NK-92 (cell line): ENCODE results near the gene PSMD13.
"Not testable (repeated sequence)": the region's sequence is repeated elsewhere in the genome, so short reads cannot be mapped to it uniquely, and the experiment has no call there.

Source experiments
- DNase-seq: peaks from one replicate; lab custom pipeline; 2025; ENCODE audit not compliant: unreplicated experiment; lab: John Stamatoyannopoulos, UW

The PSMD13 gene

DNA sequence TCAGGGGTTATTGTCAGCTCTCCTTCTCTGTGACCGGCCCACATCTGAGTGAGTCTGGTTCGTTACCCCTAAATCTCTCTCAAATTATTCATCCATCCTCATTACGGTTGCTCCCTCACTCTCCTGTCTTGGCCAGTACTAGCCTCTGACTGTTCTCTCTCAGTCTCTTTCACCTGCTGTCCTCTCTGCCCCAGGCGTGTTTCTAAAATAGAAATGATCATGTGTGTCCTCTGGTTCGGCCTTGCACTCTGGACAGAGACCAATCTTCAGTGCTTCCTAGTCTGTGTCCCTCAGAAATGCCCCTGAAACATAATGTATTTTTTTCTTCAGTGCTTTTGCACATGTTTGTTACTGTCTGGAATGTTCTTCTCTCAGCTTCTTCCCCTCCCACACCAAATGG is 4.9 kb downstream of the PSMD13 start:
- no peak for DNase-seq

DNA sequence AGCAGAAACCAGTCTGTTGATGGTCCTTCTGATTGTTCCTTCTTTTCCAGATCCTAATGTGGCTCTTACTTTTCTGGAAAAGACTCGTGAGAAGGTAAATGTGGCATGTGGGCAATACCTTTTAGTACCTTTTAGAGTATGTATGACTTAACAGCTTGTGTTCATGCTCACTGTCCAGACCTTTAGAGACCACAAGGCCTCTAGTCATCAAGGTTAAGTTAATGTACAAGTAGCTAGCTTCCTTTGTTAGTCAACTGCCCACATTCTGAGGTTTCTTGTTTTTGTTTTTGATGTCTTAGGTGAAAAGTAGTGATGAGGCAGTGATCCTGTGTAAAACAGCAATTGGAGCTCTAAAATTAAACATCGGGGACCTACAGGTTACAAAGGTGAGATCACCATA is 7.6 kb downstream of the PSMD13 start:
- no peak for DNase-seq

DNA sequence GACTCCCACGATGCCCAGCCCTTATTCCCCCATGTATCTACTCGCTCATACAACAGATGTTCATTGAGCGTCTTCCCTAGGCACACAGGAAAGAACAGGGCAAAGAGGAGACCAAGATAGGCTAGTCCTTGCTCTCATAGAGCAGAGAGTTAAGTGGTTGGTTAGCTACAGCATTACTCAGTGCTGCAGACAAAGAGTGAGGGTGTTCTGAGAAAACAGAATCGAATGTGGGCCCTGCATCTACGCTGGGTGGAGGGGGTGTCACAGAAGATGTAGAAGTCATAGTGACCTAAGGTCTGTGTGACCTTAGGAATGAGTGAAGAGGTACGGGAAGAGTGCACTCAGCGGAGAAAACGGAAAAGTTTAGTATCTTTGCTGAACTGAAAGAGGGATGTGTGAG is 12.3 kb downstream of the PSMD13 start:
- DNase-seq = no peak

DNA sequence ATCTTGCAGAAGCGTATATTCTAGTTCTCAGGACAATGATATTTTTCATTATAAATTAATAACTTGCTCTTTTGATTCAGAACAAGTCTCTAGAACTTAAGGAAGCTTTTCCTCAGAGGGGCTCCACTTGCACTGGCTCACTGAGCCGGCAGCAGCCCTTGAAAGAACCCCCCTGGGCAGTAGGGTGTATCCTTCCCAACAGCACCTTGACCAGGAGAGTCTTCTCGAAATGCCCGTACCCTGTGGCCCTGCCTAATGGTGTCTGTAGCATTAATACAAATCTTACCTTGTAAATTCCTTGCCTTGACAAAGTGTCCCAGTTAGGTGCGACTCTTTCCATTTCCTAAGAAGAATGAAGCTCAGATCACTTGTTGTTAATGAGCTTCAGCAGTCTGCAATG is 13.5 kb downstream of the PSMD13 start:
- no peak for DNase-seq

DNA sequence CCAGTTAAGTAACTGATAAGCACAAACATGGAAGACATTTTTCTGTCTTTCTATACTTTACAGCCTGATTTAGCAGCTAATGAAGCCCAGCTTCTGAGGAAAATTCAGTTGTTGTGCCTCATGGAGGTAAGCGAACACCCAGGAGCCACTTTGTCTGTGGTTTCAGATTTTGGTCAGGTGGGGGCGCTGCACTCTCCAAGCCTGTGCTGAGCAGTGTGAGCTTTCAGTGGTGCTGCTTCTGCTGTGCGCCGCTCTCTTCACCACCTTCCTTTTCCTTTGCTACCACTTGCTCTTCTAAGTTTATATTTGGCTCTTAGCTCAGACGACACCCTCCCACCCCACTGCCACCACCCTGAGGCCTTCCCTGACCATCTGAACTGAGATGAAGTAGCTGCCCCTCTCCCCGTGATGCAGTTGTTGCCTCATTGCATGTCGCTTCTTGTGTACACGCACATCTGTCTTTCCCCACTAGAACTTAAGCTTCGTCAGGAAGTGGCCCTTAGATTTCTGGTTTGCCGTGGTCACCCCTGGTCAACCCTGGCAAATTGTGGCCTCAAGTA is 14.0 kb downstream of the PSMD13 start:
- no peak for DNase-seq

DNA sequence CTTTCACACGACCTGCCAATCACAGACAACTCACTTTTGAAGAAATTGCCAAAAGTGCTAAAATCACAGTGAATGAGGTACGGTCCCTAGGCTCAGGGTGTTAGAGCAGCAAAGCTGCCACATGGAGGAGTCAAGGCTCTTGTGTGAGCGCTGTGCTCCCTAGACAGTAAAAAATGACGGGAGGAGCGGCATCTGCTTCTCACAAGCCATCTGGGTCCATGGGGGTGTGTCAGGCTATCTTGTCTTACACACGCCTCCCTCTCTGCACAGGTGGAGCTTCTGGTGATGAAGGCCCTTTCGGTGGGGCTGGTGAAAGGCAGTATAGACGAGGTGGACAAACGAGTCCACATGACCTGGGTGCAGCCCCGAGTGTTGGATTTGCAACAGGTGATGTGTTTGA is 14.8 kb downstream of the PSMD13 start:
- DNase-seq = no peak

- no peak for DNase-seq
These were observed 15.9 kb downstream of the PSMD13 start for GRCh38 chr11:252666-253065.

- no peak for DNase-seq
These were observed 16.5 kb downstream of the PSMD13 start for GRCh38 chr11:253160-253885.

DNA sequence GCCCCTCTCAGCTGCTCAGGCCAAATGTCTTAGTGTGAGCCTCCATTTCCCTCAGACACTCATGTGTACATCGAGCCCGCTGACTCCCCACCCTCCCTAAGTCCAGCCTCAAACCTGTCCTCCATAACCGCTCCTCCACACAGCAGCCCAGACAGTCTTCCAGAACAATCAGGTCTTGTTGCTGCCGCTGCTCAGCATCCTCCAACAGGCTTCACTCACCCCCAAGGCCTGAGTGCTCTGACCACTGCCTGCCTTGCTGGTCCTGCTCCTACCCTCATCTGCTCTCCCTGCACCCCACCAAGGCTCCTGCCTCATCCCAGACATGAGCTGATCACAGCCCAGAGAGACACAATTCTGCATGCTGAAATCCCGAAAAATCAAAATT is 17.1 kb downstream of the PSMD13 start:
- DNase-seq = no peak

- no peak for DNase-seq
These were observed 18.4 kb downstream of the PSMD13 start for GRCh38 chr11:255176-255575.

DNA sequence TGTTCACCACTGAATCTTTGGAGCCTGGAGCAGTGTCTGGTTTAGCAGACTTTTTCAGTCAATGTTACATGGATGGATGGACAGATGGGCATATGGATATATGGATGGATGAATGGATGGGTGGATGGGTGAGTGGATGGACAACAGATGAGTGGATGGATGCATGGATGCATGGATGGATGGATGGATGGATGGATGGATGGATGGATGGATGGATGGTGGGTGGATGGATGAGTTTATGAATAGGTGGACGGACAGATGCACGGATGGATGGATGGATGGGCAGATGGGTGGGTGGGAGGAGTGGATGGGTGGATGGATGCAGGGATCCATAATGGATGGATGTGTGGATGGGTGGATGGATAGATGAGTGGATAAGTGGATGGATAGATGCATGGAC is 19.0 kb downstream of the PSMD13 start:
- no peak for DNase-seq

GRCh38 chr11:256952-257737 is 20.4 kb downstream of the PSMD13 start:
- DNase-seq = no peak

DNA sequence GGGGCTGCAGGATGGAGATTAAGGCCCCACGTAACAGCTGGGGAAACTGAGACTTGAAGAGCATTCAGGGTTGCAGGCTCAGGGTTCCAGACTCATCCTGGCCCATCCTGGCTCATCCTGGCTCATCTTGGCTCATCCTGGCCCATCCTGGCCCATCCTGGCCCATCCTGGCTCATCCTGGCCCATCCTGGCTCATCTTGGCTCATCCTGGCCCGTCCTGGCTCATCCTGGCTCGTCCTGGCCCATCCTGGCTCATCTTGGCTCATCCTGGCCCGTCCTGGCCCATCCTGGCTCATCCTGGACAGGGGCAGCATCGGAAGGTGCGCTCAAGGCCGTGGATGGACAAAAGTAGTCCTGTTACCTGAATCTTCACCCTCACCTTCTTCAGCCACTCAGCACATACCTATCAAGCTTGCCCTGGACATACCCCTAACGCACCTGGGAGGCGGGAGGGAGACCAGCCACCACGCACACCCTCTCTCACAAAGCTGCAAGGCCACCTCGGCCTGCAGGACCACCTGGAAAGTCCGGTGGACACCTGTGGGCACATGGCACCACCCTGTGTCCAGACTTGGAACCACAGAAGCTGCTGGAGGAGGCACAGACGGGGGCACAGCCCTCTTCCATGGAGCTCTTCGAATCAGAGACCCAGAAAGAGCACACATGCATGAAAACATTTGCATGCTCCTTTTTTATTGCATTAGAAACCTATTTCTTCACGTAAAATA is 21.2 kb downstream of the PSMD13 start:
- no peak for DNase-seq

- DNase-seq = no peak
These were observed 22.6 kb downstream of the PSMD13 start for GRCh38 chr11:259413-259812.

- no peak for DNase-seq
These were observed 24.8 kb downstream of the PSMD13 start for GRCh38 chr11:261624-262023.

DNA sequence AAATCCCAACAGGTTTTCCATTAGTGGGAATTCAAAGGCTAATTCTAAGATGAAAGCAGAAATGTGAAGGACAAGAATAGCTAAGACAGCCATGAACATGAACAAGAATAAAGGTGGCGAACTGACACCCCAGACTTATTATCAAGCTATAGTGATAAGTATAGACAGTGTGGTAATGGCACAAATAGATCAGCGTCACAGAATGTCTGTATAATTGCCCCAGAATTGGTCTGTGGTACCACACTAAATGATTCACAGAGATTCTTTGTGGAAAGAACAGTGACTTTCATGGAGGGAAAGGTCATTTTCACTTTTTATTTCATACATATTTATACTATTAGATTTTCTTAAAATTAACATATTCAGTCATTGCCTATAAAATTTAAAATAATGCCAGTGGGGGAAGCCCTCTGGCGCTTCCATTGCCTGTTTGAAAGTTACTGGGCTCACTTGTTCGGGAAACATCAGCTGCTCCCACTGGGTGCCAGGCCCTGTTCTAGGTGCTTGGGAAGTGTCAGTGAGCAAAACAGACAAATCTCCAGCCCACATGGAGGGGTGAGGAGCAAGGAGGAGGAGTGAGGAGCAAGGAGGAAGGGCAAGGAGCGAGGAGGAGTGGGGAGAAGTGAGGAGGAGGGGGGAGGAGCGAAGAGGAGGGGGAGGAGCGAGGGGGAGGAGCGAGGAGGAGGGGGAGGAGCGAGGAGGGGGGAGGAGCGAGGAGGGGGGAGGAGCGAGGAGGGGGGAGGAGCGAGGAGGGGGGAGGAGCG is 30.1 kb downstream of the PSMD13 start:
- no peak for DNase-seq

DNA sequence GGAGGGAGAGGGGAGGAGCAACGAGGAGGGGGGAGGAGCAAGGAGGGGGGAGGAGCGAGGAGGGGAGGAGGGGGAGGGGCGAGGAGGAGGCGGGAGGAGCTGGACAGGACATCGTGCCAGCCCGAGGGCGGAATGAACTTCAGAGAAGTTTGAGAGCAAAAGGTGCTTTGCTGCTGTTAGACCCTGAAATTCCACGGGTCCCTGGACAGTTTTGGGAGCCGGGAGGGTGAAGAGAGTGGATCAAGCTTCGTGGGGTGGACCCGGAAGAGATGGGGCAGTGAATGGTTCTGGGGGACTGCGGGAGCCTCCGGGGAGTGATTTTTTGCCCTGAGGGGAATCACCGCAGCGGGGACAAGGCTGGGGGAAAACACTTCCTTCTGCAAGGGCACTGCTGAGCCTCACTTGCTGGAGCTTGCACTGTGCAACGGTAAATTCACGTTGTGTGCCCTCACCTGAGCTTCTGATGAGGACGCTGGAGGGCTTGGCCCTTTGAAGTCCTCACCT is 30.8 kb downstream of the PSMD13 start:
- DNase-seq = no peak

- not testable (repeated sequence) for DNase-seq
These were observed 32.0 kb downstream of the PSMD13 start for GRCh38 chr11:268716-269145.

GRCh38 chr11:269146-269890 is 32.5 kb downstream of the PSMD13 start:
- DNase-seq = no peak
